ENCODE measurements around the gene PGF. TPM values are rescaled to one million over a fixed set of nuclear protein-coding genes. Genes with fewer than 3 reads are reported as not detected.
A peak's percentile ranks its signal among the peaks of the same experiment; 100 is the strongest.

PGF gene
- total and polyA plus RNA-seq, 2 of the 13 experiments (the other 11 are each of a cell fraction or from before 2014, with no cell fraction given): 10.7 to 27.5 TPM

- BruUV-seq (replicated peaks): no TSS peak
- ChIA-PET CTCF (ENCODE audit: low intra/inter-chr PET ratio, low total read pairs) (no interaction called here), POLR2A (interaction anchor here (0.6 to 1.4 kb wide), 4 partner anchors 12 to 49 kb away, joined by 3 to 4 read pairs (median 4); no protein-coding TSS in a partner anchor)
- Histone ChIP-seq H3K79me2 (ENCODE audit: insufficient read depth, low read length) (no peaks in the 10 kb centered on the region), H3K4me1 (ENCODE audit: insufficient read depth, low read length) (peaks cover 25% of the 10 kb centered on the region), H3K27me3 (ENCODE audit: control insufficient read depth in 1 of 2, insufficient read depth in 2 of 2, low read length in 2 of 2) (peaks cover 4 to 52% of the 10 kb centered on the region in 2 experiments; a peak in 4 of 5 replicates), H3K27ac (ENCODE audit: extremely low read length, insufficient read depth, low read length) (no peak overlapping the region), H3K36me3 (replicated peaks in 1 of 2; ENCODE audit: control insufficient read depth in 1 of 2, insufficient read depth in 2 of 2, low read length in 2 of 2) (no peaks in the 10 kb centered on the region), H3K4me3 (replicated peaks in 1 of 3; ENCODE audit: insufficient read depth in 1 of 3, low read depth in 2 of 3, low read length in 3 of 3) (no peak overlapping the region), H4K20me1 (ENCODE audit: insufficient read depth, low read length) (no peaks in the 10 kb centered on the region), H3K9me3 (ENCODE audit: low read length) (no peaks in the 10 kb centered on the region), H2AFZ (ENCODE audit: low read length) (no peak overlapping the region), H3K4me2 (ENCODE audit: low read depth, low read length) (no peak overlapping the region), H3K9ac (ENCODE audit: insufficient read depth, low read depth, low read length) (no peak overlapping the region)
- FAIRE-seq: no peak
- in situ Hi-C loops (cut with HindIII; ENCODE audit: extremely low pct_ligation_motif_present, low pct_unique_long_range_greater_than_20kb) (no loop called here), intact Hi-C loops (cut with micrococcal nuclease; ENCODE audit: unreplicated experiment) (no loop called here)
- 47% methylated on average over 3 of the region's 4 CpGs for WGBS (ENCODE audit: low lambda C conversion rate)
- ATAC-seq: no peak
- TF ChIP-seq, protein P1, sequence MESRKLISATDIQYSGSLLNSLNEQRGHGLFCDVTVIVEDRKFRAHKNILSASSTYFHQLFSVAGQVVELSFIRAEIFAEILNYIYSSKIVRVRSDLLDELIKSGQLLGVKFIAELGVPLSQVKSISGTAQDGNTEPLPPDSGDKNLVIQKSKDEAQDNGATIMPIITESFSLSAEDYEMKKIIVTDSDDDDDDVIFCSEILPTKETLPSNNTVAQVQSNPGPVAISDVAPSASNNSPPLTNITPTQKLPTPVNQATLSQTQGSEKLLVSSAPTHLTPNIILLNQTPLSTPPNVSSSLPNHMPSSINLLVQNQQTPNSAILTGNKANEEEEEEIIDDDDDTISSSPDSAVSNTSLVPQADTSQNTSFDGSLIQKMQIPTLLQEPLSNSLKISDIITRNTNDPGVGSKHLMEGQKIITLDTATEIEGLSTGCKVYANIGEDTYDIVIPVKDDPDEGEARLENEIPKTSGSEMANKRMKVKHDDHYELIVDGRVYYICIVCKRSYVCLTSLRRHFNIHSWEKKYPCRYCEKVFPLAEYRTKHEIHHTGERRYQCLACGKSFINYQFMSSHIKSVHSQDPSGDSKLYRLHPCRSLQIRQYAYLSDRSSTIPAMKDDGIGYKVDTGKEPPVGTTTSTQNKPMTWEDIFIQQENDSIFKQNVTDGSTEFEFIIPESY (CRISPR knock-in tag; IDR thresholded peaks at IDR 0.05): peak; percentile 87
- TF ChIP-seq, protein P2, sequence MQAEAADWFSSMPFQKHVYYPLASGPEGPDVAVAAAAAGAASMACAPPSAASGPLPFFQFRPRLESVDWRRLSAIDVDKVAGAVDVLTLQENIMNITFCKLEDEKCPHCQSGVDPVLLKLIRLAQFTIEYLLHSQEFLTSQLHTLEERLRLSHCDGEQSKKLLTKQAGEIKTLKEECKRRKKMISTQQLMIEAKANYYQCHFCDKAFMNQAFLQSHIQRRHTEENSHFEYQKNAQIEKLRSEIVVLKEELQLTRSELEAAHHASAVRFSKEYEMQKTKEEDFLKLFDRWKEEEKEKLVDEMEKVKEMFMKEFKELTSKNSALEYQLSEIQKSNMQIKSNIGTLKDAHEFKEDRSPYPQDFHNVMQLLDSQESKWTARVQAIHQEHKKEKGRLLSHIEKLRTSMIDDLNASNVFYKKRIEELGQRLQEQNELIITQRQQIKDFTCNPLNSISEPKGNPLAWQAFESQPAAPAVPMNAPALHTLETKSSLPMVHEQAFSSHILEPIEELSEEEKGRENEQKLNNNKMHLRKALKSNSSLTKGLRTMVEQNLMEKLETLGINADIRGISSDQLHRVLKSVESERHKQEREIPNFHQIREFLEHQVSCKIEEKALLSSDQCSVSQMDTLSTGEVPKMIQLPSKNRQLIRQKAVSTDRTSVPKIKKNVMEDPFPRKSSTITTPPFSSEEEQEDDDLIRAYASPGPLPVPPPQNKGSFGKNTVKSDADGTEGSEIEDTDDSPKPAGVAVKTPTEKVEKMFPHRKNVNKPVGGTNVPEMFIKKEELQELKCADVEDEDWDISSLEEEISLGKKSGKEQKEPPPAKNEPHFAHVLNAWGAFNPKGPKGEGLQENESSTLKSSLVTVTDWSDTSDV (CRISPR knock-in tag; IDR thresholded peaks at IDR 0.05): no peak
- DNase-seq (ENCODE audit: low spot score): no peak
Measured at GRCh38 chr14:74980398-74980730, 25.0 kb upstream of the PGF start.
